H1 (cell line): ENCODE measurements around the gene ACAP3. TPM values are rescaled to one million over a fixed set of nuclear protein-coding genes. Genes with fewer than 3 reads are reported as not detected.

Source experiments
- ATF2 ChIP-seq: IDR thresholded peaks from 2 replicates; pipeline ENCODE4 v1.6.1; 2012; ENCODE audit warnings: low read length, inconsistent platforms
- BRCA1 ChIP-seq: IDR thresholded peaks from 2 replicates; pipeline ENCODE4 v1.6.1; 2012; ENCODE audit warnings: low read depth, low read length, improper control_type of control experiment
- CTBP2 ChIP-seq: IDR thresholded peaks from 2 replicates; pipeline ENCODE4 v1.7.0; 2011; ENCODE audit warnings: borderline replicate concordance, mild to moderate bottlenecking, moderate library complexity, mixed read lengths, low read length; ENCODE audit not compliant: insufficient read depth, insufficient read length
- E2F6 ChIP-seq: IDR thresholded peaks from 2 replicates; pipeline ENCODE4 v1.6.1; 2012; ENCODE audit warnings: inconsistent platforms
- GABPA ChIP-seq: IDR thresholded peaks from 2 replicates; pipeline ENCODE4 v1.6.1; 2011; ENCODE audit warnings: mild to moderate bottlenecking, low read length, moderate library complexity, borderline replicate concordance; ENCODE audit not compliant: insufficient read depth
- KDM4A ChIP-seq: IDR thresholded peaks from one replicate; pipeline ENCODE4 v1.7.1; 2012; ENCODE audit warnings: low read depth, mild to moderate bottlenecking, moderate library complexity, low read length, inconsistent platforms; ENCODE audit not compliant: severe bottlenecking
- KDM5A ChIP-seq: fragments of 200-600 bp; IDR thresholded peaks from 2 replicates; pipeline ENCODE4 v1.7.1; 2012; ENCODE audit warnings: mild to moderate bottlenecking, low read length, inconsistent platforms, mixed read lengths
- MAX ChIP-seq: IDR thresholded peaks from 2 replicates; pipeline ENCODE4 v1.6.1; 2012; ENCODE audit warnings: inconsistent platforms
- NANOG ChIP-seq: IDR thresholded peaks from 2 replicates; pipeline ENCODE4 v1.6.1; 2011; ENCODE audit warnings: low read length, low read depth, mild to moderate bottlenecking, inconsistent platforms; ENCODE audit not compliant: insufficient read depth, poor library complexity, severe bottlenecking
- RAD21 ChIP-seq, 2 experiments: IDR thresholded peaks in 1 of 2; conservative IDR thresholded peaks in 1 of 2; 2 replicates each; pipeline ENCODE4 v1.6.1; 2011; ENCODE audit warnings: low read depth in 2 of 2, low read length in 2 of 2, improper control_type of control experiment in 1 of 2, inconsistent platforms in 1 of 2, mild to moderate bottlenecking in 1 of 2, moderate library complexity in 1 of 2
- RBBP5 ChIP-seq: IDR thresholded peaks from 2 replicates; pipeline ENCODE4 v1.7.1; 2012; ENCODE audit warnings: low read depth, mild to moderate bottlenecking, inconsistent platforms, low read length, moderate library complexity, borderline replicate concordance
- RNF2 ChIP-seq: fragments of 200-900, 300-1000 bp; sonication (generic); IDR thresholded peaks from 2 replicates; pipeline ENCODE4 v1.7.1; 2016; ENCODE audit warnings: borderline replicate concordance, low read depth, mild to moderate bottlenecking, antibody characterized with exemption, low read length; ENCODE audit not compliant: poor library complexity, severe bottlenecking; ENCODE audit errors: missing control alignments
- TAF7 ChIP-seq: optimal IDR thresholded peaks from 2 replicates; pipeline ENCODE3; 2011; ENCODE audit warnings: low read depth, mild to moderate bottlenecking, inconsistent platforms, low read length, moderate library complexity, borderline replicate concordance
- TCF12 ChIP-seq: IDR thresholded peaks from 2 replicates; pipeline ENCODE4 v1.6.1; 2011; ENCODE audit warnings: low read depth, mild to moderate bottlenecking, low read length
- polyA plus RNA-seq, 7 experiments: library from polyadenylated mRNA; depleted of rRNA in 3 of 7; stranded (reverse) in 5 of 7; unstranded in 2 of 7; fragments of >200 nt in 5 of 7; fragments of 200-250 nt in 2 of 7; gene quantifications; 1 replicate in 5 of 7; 2 replicates in 1 of 7; 4 replicates in 1 of 7; pipeline versions ENCODE4 v1.2.1 to v1.2.3, GENCODE V29; 2011 to 2013; ENCODE audit warnings: missing spikeins in 2 of 7, mixed read lengths in 2 of 7
- total RNA-seq: library from RNA; stranded (reverse); fragmentation: NEBNext Ultra II Directional; extraction: Animal tissue kit (Norgen Biotek cat#: 25700); gene quantifications from 2 replicates; pipeline ENCODE4 v1.2.1, GENCODE V29; 2021
- TF ChIP-seq, protein P1 (sequence below), 3 experiments: IDR thresholded peaks; 1 replicate in 2 of 3; 2 replicates in 1 of 3; pipeline versions ENCODE4 v1.5.1 to v1.6.1; 2011; ENCODE audit warnings: low read length in 3 of 3, mild to moderate bottlenecking in 3 of 3, inconsistent platforms in 2 of 3, low read depth in 1 of 3, moderate library complexity in 1 of 3; ENCODE audit not compliant: insufficient read depth in 1 of 3; ENCODE audit errors: control extremely low read depth in 1 of 3

ACAP3 gene
- total and polyA plus RNA-seq, 2 of the 8 experiments (the other 6 are each of a cell fraction or from before 2014, with no cell fraction given): 14.8 to 28.3 TPM

DNA sequence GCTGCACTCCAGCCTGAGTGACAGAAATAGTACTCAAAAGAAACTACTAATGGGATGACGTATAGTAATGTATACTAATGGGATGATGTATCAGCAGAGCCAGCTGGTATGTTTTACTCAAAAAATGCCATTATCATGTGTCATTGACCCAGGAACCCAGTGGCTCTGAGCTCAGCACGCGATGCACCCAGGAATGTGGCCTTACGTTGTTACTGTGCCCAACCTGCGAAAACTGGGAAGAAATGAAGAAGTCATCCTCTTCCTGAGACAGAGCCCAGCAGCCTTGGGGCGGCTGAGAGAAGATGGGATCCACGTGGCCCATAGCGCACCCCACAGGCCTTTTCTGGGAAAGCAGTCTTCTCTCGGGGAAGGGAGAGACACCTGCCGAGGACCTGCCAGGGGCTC lies 42.9 kb downstream of the ACAP3 start (continued):
- TF ChIP-seq CTBP2 (no peak), RAD21 (IDR thresholded peaks at IDR 0.05 in 1 of 2, conservative IDR thresholded peaks at IDR 0.05 in 1 of 2; ENCODE audit: low read depth in 2 of 2, low read length in 2 of 2) (peak; percentile 70 to 72), NANOG (no peak), MAX (0 out of 2 replicates have a peak, but pooled peaks have one; percentile 17), TAF7 (no peak), ATF2 (no peak), BRCA1 (no peak), RBBP5 (no peak), TCF12 (no peak), KDM5A (no peak), E2F6 (no peak), RNF2 (no peak), GABPA (peak; percentile 73; the same call in 1 of the 2 replicates), KDM4A (no peak)
- TF ChIP-seq, protein P1, sequence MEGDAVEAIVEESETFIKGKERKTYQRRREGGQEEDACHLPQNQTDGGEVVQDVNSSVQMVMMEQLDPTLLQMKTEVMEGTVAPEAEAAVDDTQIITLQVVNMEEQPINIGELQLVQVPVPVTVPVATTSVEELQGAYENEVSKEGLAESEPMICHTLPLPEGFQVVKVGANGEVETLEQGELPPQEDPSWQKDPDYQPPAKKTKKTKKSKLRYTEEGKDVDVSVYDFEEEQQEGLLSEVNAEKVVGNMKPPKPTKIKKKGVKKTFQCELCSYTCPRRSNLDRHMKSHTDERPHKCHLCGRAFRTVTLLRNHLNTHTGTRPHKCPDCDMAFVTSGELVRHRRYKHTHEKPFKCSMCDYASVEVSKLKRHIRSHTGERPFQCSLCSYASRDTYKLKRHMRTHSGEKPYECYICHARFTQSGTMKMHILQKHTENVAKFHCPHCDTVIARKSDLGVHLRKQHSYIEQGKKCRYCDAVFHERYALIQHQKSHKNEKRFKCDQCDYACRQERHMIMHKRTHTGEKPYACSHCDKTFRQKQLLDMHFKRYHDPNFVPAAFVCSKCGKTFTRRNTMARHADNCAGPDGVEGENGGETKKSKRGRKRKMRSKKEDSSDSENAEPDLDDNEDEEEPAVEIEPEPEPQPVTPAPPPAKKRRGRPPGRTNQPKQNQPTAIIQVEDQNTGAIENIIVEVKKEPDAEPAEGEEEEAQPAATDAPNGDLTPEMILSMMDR (IDR thresholded peaks at IDR 0.05; ENCODE audit: control extremely low read depth in 1 of 3, insufficient read depth in 1 of 3, low read depth in 1 of 3, low read length in 3 of 3): peak; percentile 68 to 85 (median 69)
- TF ChIP-seq, all 59 proteins: peak for 4
